HEK293 (cell line): ENCODE results near the gene TIMD4.

ENCODE experiments used
- CTCF ChIA-PET: fragments of 350-600 bp; formaldehyde crosslinking; extraction: SDS; loops from one replicate; lab custom pipeline; 2021; ENCODE audit warnings: antibody characterized with exemption; lab: Yijun Ruan, JAX
- POLR2A ChIA-PET: fragments of 300-600 bp; formaldehyde crosslinking; extraction: SDS; loops from one replicate; lab custom pipeline; 2020; ENCODE audit warnings: antibody characterized with exemption, inconsistent platforms; lab: Yijun Ruan, JAX
- H3K27ac ChIP-seq: fragments of 200-500 bp; sonication (Bioruptor generic); 2 replicates; pipeline ENCODE4 v1.5.1; 2014; ENCODE audit warnings: low read depth, low read length, control low read depth, inconsistent platforms; ENCODE audit errors: extremely low read depth
- H3K36me3 ChIP-seq, 2 experiments: fragments of 200-500 bp in 1 of 2; sonication (Bioruptor generic) in 1 of 2; 1 replicate in 1 of 2; 2 replicates in 1 of 2; pipeline ENCODE4 v1.5.1; 2014 to 2017; ENCODE audit warnings: inconsistent platforms in 2 of 2, low read length in 2 of 2; ENCODE audit not compliant: control insufficient read depth in 2 of 2, insufficient read depth in 1 of 2
- H3K4me1 ChIP-seq: fragments of 200-500 bp; sonication (Bioruptor generic); 2 replicates; pipeline ENCODE4 v1.5.1; 2014; ENCODE audit warnings: mild to moderate bottlenecking, low read length, inconsistent platforms; ENCODE audit not compliant: control insufficient read depth, insufficient read depth
- H3K4me3 ChIP-seq: 2 replicates; pipeline ENCODE4 v1.5.1; 2011; ENCODE audit warnings: low read depth, mild to moderate bottlenecking, control low read depth, low read length, moderate library complexity
- H3K9me3 ChIP-seq: fragments of 200-500 bp; sonication (Bioruptor generic); 2 replicates; pipeline ENCODE4 v1.5.1; 2014; ENCODE audit warnings: low read depth, low read length, inconsistent platforms; ENCODE audit not compliant: control insufficient read depth, insufficient read depth
- PBX3 ChIP-seq: sonication (generic); formaldehyde crosslinking; IDR thresholded peaks from 2 replicates; pipeline ENCODE4 v1.8.1; 2022; ENCODE audit warnings: mild to moderate bottlenecking, moderate library complexity, missing genetic modification reagents
- SALL2 ChIP-seq: fragments of 450-650 bp; formaldehyde crosslinking; IDR thresholded peaks from 2 replicates; pipeline ENCODE4 v1.5.0; 2017; ENCODE audit warnings: missing biosample characterization, mild to moderate bottlenecking, missing genetic modification characterization, borderline replicate concordance
- SP3 ChIP-seq: fragments of 450-650 bp; formaldehyde crosslinking; IDR thresholded peaks from 2 replicates; pipeline ENCODE4 v1.5.1; 2016; ENCODE audit warnings: missing biosample characterization, missing genetic modification characterization
- TCF7L2 ChIP-seq: IDR thresholded peaks from 2 replicates; pipeline ENCODE4 v1.6.1; 2011; ENCODE audit warnings: low read depth, mild to moderate bottlenecking, inconsistent platforms, low read length, moderate library complexity, borderline replicate concordance
- ZBTB7A ChIP-seq: fragments of 450-650 bp; formaldehyde crosslinking; IDR thresholded peaks from 2 replicates; pipeline ENCODE4 v1.5.1; 2016; ENCODE audit warnings: low read depth, missing biosample characterization, missing genetic modification characterization
- ZFP69B ChIP-seq: fragments of 450-650 bp; formaldehyde crosslinking; IDR thresholded peaks from 2 replicates; pipeline ENCODE4 v1.5.1; 2016; ENCODE audit warnings: missing biosample characterization, missing genetic modification characterization
- ZNF138 ChIP-seq: fragments of 450-650 bp; formaldehyde crosslinking; IDR thresholded peaks from 2 replicates; pipeline ENCODE4 v1.5.1; 2016; ENCODE audit warnings: missing biosample characterization, missing genetic modification characterization, borderline replicate concordance
- ZNF184 ChIP-seq: fragments of 450-650 bp; IDR thresholded peaks from 2 replicates; pipeline ENCODE4 v1.5.1; 2018; ENCODE audit warnings: missing biosample characterization, mild to moderate bottlenecking, missing genetic modification characterization
- ZNF292 ChIP-seq: fragments of 450-650 bp; formaldehyde crosslinking; IDR thresholded peaks from 2 replicates; pipeline ENCODE4 v1.5.1; 2016; ENCODE audit warnings: low read depth, missing biosample characterization, missing genetic modification characterization, borderline replicate concordance
- ZNF350 ChIP-seq: fragments of 450-650 bp; formaldehyde crosslinking; IDR thresholded peaks from 2 replicates; pipeline ENCODE4 v1.5.0; 2017; ENCODE audit warnings: missing biosample characterization, mild to moderate bottlenecking, missing genetic modification characterization
- ZNF366 ChIP-seq: fragments of 450-650 bp; formaldehyde crosslinking; conservative IDR thresholded peaks from 2 replicates; pipeline ENCODE4 v1.5.1; 2016; ENCODE audit warnings: missing biosample characterization, missing genetic modification characterization
- ZNF404 ChIP-seq: fragments of 450-650 bp; formaldehyde crosslinking; IDR thresholded peaks from 2 replicates; pipeline ENCODE4 v1.5.1; 2017; ENCODE audit warnings: missing biosample characterization, missing genetic modification characterization
- ZNF580 ChIP-seq: fragments of 450-650 bp; formaldehyde crosslinking; IDR thresholded peaks from 2 replicates; pipeline ENCODE4 v1.5.1; 2016; ENCODE audit warnings: missing biosample characterization, missing genetic modification characterization
- ZNF701 ChIP-seq: fragments of 450-650 bp; formaldehyde crosslinking; IDR thresholded peaks from 2 replicates; pipeline ENCODE4 v1.5.1; 2016; ENCODE audit warnings: missing biosample characterization, missing genetic modification characterization
- ZNF768 ChIP-seq: fragments of 450-650 bp; formaldehyde crosslinking; IDR thresholded peaks from 2 replicates; pipeline ENCODE4 v1.5.1; 2018; ENCODE audit warnings: missing biosample characterization, mild to moderate bottlenecking, missing genetic modification characterization
- ZNF777 ChIP-seq: fragments of 450-650 bp; formaldehyde crosslinking; IDR thresholded peaks from 2 replicates; pipeline ENCODE4 v1.5.1; 2017; ENCODE audit warnings: missing biosample characterization, missing genetic modification characterization, borderline replicate concordance
- ZSCAN4 ChIP-seq: fragments of 450-650 bp; formaldehyde crosslinking; IDR thresholded peaks from 2 replicates; pipeline ENCODE4 v1.5.1; 2017; ENCODE audit warnings: missing biosample characterization, missing genetic modification characterization
- TF ChIP-seq, protein P1 (sequence below): IDR thresholded peaks from 2 replicates; pipeline ENCODE4 v1.6.1; 2011; ENCODE audit warnings: mild to moderate bottlenecking, low read depth, low read length, borderline replicate concordance
- TF ChIP-seq, protein P2 (sequence below): fragments of 450-650 bp; formaldehyde crosslinking; IDR thresholded peaks from 2 replicates; pipeline ENCODE4 v1.5.1; 2016; ENCODE audit warnings: missing biosample characterization, missing genetic modification characterization

Gene TIMD4

DNA sequence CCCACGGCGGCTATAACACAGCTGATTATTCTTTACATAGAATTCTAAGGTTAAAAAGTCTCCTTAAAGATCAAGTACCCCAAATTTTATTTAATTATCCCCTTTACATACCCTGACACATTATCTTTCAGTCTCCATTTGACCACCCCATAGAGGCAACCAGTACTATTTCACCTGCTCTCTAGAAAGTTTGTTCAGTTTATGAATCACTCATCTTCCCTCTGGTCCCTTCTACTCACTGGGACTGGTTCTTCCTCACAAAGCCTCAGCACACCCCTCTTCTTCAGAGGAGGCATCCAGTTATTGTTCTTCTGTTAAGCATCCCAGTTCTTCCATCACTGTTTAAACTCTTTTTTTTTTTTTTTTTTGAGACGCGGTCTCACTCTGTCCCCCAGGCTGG, 70.2 kb downstream of the TIMD4 start:
- H3K4me1 ChIP-seq: no peaks in the 10 kb centered on the region
- TF ChIP-seq ZNF701 (tag by site-specific recombination) (no peak), ZNF292 (tag by site-specific recombination) (no peak), ZNF366 (tag by site-specific recombination) (no peak), ZBTB7A (tag by site-specific recombination) (no peak), SALL2 (tag by site-specific recombination) (no peak), SP3 (tag by site-specific recombination) (no peak), TCF7L2 (no peak)
- TF ChIP-seq, all 188 proteins: peak for 0
- Histone ChIP-seq H3K9me3 (no peaks in the 10 kb centered on the region), H3K4me3 (no peak overlapping the region), H3K36me3 (no peaks in the 10 kb centered on the region), H3K27ac (no peak overlapping the region)
- ChIA-PET POLR2A (no interaction called here), CTCF (no interaction called here)

- Histone ChIP-seq H3K9me3 (no peaks in the 10 kb centered on the region), H3K4me3 (no peak overlapping the region), H3K36me3 (no peaks in the 10 kb centered on the region), H3K4me1 (no peaks in the 10 kb centered on the region), H3K27ac (no peak overlapping the region)
- POLR2A ChIA-PET: no interaction called here
- CTCF ChIA-PET: no interaction called here
- no peak for TF ChIP-seq ZNF138 (tag by site-specific recombination)
Observed at GRCh38 chr5:156892223-156892622, 70.8 kb downstream of the TIMD4 start.

- H3K4me3 ChIP-seq: no peak overlapping the region
- no peaks in the 10 kb centered on the region for H3K4me1 ChIP-seq
- POLR2A ChIA-PET: no interaction called here
- no peaks in the 10 kb centered on the region for H3K9me3 ChIP-seq
- no peak overlapping the region for H3K27ac ChIP-seq
- TF ChIP-seq ZNF777 (no peak), ZNF404 (tag by site-specific recombination) (no peak), ZSCAN4 (tag by site-specific recombination) (no peak), ZNF184 (tag by site-specific recombination) (no peak), ZNF768 (tag by site-specific recombination) (no peak), PBX3 (CRISPR knock-in tag) (no peak), ZNF138 (tag by site-specific recombination) (no peak), ZNF350 (tag by site-specific recombination) (no peak), ZNF580 (tag by site-specific recombination) (no peak), ZFP69B (tag by site-specific recombination) (no peak)
- TF ChIP-seq, protein P1, sequence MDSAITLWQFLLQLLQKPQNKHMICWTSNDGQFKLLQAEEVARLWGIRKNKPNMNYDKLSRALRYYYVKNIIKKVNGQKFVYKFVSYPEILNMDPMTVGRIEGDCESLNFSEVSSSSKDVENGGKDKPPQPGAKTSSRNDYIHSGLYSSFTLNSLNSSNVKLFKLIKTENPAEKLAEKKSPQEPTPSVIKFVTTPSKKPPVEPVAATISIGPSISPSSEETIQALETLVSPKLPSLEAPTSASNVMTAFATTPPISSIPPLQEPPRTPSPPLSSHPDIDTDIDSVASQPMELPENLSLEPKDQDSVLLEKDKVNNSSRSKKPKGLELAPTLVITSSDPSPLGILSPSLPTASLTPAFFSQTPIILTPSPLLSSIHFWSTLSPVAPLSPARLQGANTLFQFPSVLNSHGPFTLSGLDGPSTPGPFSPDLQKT: no peak
- TF ChIP-seq, protein P2, sequence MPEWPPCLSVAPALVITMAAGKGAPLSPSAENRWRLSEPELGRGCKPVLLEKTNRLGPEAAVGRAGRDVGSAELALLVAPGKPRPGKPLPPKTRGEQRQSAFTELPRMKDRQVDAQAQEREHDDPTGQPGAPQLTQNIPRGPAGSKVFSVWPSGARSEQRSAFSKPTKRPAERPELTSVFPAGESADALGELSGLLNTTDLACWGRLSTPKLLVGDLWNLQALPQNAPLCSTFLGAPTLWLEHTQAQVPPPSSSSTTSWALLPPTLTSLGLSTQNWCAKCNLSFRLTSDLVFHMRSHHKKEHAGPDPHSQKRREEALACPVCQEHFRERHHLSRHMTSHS: no peak
- CTCF ChIA-PET: no interaction called here
- H3K36me3 ChIP-seq: no peaks in the 10 kb centered on the region
Observed at GRCh38 chr5:156888520-156888919, 74.5 kb downstream of the TIMD4 start.
